GM23248 (cell line): ENCODE results near the gene ELAVL4.

Experiments used
- EZH2 ChIP-seq: fragments of 200-600 bp; sonication (generic); IDR thresholded peaks from 2 replicates; pipeline ENCODE4 v1.6.1; 2018; ENCODE audit warnings: antibody characterized with exemption, mild to moderate bottlenecking; ENCODE audit not compliant: insufficient read depth, poor library complexity, severe bottlenecking
- EZH2phosphoT487 ChIP-seq: fragments of 200-600 bp; sonication (generic); IDR thresholded peaks from 2 replicates; pipeline ENCODE4 v1.6.1; 2018; ENCODE audit warnings: antibody characterized with exemption, moderate library complexity, mild to moderate bottlenecking, low read depth; ENCODE audit not compliant: insufficient read depth

- TF ChIP-seq EZH2, result no peak
- no peak for TF ChIP-seq EZH2phosphoT487
These were observed 13.0 kb upstream of the ELAVL4 start for GRCh38 chr1:50095716-50096115.
